Ishikawa (cell line): ENCODE results near the gene KMT2E.

ENCODE experiments used
- CEBPB ChIP-seq: IDR thresholded peaks from 2 replicates; pipeline ENCODE4 v1.6.1; 2012
- CREB1 ChIP-seq: IDR thresholded peaks from 2 replicates; pipeline ENCODE4 v1.6.1; 2012; ENCODE audit warnings: low read depth
- EGR1 ChIP-seq: IDR thresholded peaks from 2 replicates; pipeline ENCODE4 v1.6.1; 2012
- EP300 ChIP-seq: IDR thresholded peaks from 2 replicates; pipeline ENCODE4 v1.6.1; 2012; ENCODE audit warnings: borderline replicate concordance
- MAX ChIP-seq: IDR thresholded peaks from 2 replicates; pipeline ENCODE4 v1.6.1; 2012
- NFIC ChIP-seq: IDR thresholded peaks from 2 replicates; pipeline ENCODE4 v1.6.1; 2012
- RAD21 ChIP-seq: IDR thresholded peaks from 2 replicates; pipeline ENCODE4 v1.6.1; 2012; ENCODE audit warnings: low read depth
- REST ChIP-seq: IDR thresholded peaks from 2 replicates; pipeline ENCODE4 v1.6.1; 2012; ENCODE audit warnings: low read depth, mild to moderate bottlenecking
- TAF1 ChIP-seq: IDR thresholded peaks from 2 replicates; pipeline ENCODE4 v1.6.1; 2012; ENCODE audit warnings: low read depth, mild to moderate bottlenecking
- TCF12 ChIP-seq: IDR thresholded peaks from 2 replicates; pipeline ENCODE4 v1.6.1; 2012; ENCODE audit warnings: low read depth
- TEAD4 ChIP-seq: IDR thresholded peaks from 2 replicates; pipeline ENCODE4 v1.6.1; 2012
- USF1 ChIP-seq: IDR thresholded peaks from 2 replicates; pipeline ENCODE4 v1.6.1; 2012
- YY1 ChIP-seq: IDR thresholded peaks from 2 replicates; pipeline ENCODE4 v1.6.1; 2012; ENCODE audit warnings: low read depth
- ZBTB7A ChIP-seq: IDR thresholded peaks from 2 replicates; pipeline ENCODE4 v1.6.1; 2012; ENCODE audit warnings: low read depth

- no peak for TF ChIP-seq ZBTB7A
- no peak for TF ChIP-seq TAF1
- no peak for TF ChIP-seq REST
- TF ChIP-seq EP300, result no peak
- no peak for TF ChIP-seq TCF12
- no peak for TF ChIP-seq RAD21
- TF ChIP-seq CEBPB, result no peak
- no peak for TF ChIP-seq CREB1
- no peak for TF ChIP-seq NFIC
- TF ChIP-seq MAX, result no peak
- TF ChIP-seq EGR1, result no peak
- no peak for TF ChIP-seq YY1
- no peak for TF ChIP-seq USF1
- TF ChIP-seq TEAD4, result no peak
These were observed 13.1 kb upstream of the KMT2E start for GRCh38 chr7:105000927-105001336.
